ENCODE measurements around the gene LCN1.

GRCh38 chr9:135566552-135566951, 45.3 kb downstream of the LCN1 start:
- TF ChIP-seq, protein P1, sequence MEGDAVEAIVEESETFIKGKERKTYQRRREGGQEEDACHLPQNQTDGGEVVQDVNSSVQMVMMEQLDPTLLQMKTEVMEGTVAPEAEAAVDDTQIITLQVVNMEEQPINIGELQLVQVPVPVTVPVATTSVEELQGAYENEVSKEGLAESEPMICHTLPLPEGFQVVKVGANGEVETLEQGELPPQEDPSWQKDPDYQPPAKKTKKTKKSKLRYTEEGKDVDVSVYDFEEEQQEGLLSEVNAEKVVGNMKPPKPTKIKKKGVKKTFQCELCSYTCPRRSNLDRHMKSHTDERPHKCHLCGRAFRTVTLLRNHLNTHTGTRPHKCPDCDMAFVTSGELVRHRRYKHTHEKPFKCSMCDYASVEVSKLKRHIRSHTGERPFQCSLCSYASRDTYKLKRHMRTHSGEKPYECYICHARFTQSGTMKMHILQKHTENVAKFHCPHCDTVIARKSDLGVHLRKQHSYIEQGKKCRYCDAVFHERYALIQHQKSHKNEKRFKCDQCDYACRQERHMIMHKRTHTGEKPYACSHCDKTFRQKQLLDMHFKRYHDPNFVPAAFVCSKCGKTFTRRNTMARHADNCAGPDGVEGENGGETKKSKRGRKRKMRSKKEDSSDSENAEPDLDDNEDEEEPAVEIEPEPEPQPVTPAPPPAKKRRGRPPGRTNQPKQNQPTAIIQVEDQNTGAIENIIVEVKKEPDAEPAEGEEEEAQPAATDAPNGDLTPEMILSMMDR (IDR thresholded peaks at IDR 0.05; ENCODE audit: insufficient read depth, low read length), result no peak
- no peak for TF ChIP-seq POLR2AphosphoS5 (IDR thresholded peaks at IDR 0.05; ENCODE audit: low read depth)
- TF ChIP-seq SPI1 (IDR thresholded peaks at IDR 0.05; ENCODE audit: borderline replicate concordance, low read depth), result no peak
- TF ChIP-seq GABPA (IDR thresholded peaks at IDR 0.05; ENCODE audit: low read depth), result no peak
- TF ChIP-seq, protein P2, sequence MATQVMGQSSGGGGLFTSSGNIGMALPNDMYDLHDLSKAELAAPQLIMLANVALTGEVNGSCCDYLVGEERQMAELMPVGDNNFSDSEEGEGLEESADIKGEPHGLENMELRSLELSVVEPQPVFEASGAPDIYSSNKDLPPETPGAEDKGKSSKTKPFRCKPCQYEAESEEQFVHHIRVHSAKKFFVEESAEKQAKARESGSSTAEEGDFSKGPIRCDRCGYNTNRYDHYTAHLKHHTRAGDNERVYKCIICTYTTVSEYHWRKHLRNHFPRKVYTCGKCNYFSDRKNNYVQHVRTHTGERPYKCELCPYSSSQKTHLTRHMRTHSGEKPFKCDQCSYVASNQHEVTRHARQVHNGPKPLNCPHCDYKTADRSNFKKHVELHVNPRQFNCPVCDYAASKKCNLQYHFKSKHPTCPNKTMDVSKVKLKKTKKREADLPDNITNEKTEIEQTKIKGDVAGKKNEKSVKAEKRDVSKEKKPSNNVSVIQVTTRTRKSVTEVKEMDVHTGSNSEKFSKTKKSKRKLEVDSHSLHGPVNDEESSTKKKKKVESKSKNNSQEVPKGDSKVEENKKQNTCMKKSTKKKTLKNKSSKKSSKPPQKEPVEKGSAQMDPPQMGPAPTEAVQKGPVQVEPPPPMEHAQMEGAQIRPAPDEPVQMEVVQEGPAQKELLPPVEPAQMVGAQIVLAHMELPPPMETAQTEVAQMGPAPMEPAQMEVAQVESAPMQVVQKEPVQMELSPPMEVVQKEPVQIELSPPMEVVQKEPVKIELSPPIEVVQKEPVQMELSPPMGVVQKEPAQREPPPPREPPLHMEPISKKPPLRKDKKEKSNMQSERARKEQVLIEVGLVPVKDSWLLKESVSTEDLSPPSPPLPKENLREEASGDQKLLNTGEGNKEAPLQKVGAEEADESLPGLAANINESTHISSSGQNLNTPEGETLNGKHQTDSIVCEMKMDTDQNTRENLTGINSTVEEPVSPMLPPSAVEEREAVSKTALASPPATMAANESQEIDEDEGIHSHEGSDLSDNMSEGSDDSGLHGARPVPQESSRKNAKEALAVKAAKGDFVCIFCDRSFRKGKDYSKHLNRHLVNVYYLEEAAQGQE (IDR thresholded peaks at IDR 0.05; ENCODE audit: insufficient replicate concordance, low read depth), result no peak

Data from HL-60 (cell line).